ENCODE measurements around the gene BPIFB6. TPM values are rescaled to one million over a fixed set of nuclear protein-coding genes. Genes with fewer than 3 reads are reported as not detected.

Gene BPIFB6
- total RNA-seq, 1 donor from 2014 or later, result not detected

GRCh38 chr20:32997431-32997830, 34.0 kb upstream of the BPIFB6 start:
- no peaks in the 10 kb centered on the region for H3K36me3 ChIP-seq (ENCODE audit: control insufficient read depth, insufficient read depth, low read length)
- DNase-seq (ENCODE audit: low read depth) (no peak), FAIRE-seq (no peak)
- no peak for TF ChIP-seq CTCF (IDR thresholded peaks at IDR 0.05; ENCODE audit: insufficient read depth, low read length, severe bottlenecking)
- H3K4me3 ChIP-seq (ENCODE audit: low read depth, low read length), result no peak overlapping the region
- no peaks in the 10 kb centered on the region for H3K27me3 ChIP-seq (ENCODE audit: control insufficient read depth, insufficient read depth, low read length)

- no peak overlapping the region for H3K4me3 ChIP-seq (ENCODE audit: low read depth, low read length)
- no peak for TF ChIP-seq CTCF (IDR thresholded peaks at IDR 0.05; ENCODE audit: insufficient read depth, low read length, severe bottlenecking)
- no peaks in the 10 kb centered on the region for H3K27me3 ChIP-seq (ENCODE audit: control insufficient read depth, insufficient read depth, low read length)
- H3K36me3 ChIP-seq (ENCODE audit: control insufficient read depth, insufficient read depth, low read length), result no peaks in the 10 kb centered on the region
- DNase-seq (ENCODE audit: low read depth) (no peak), FAIRE-seq (peak; percentile 60)
These were observed 31.7 kb upstream of the BPIFB6 start for GRCh38 chr20:32999603-33000250.

DNA sequence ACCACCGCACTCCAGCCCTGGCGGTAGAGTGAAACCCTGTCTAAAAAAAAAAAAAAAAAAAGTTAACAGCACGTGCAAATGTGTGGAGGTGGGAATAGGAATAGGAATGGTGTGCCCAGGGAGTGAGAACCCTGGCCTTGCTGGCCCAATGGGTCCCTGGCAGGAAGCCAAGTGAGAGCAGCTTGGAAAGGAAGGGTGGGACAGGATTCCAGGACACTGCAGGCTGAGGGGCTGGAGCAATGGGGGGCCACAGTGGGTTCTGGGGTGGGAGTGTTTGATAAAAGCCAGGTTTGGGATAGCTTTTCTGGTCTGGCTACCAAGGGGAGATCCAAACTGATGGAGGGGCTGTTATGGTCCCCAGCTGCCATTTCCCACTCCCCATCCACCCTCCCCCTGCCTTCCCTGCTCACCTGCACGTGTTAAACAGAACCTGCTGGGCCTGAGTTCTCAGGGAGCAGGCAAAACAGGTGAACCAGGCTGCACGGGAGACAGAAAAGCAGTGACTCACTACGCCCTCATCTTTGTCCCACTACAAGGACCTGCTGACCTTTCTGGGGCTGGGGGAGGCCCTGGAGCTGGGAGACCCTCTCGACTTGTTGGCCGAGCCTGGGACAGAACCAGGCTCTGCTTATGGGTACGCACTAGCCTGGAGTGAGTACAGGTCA, 30.5 kb upstream of the BPIFB6 start:
- TF ChIP-seq CTCF (IDR thresholded peaks at IDR 0.05; ENCODE audit: insufficient read depth, low read length, severe bottlenecking), result no peak
- FAIRE-seq, result no peak
- no peak overlapping the region for H3K4me3 ChIP-seq (ENCODE audit: low read depth, low read length)
- no peak for DNase-seq (ENCODE audit: low read depth)
- H3K27me3 ChIP-seq (ENCODE audit: control insufficient read depth, insufficient read depth, low read length), result no peaks in the 10 kb centered on the region
- no peaks in the 10 kb centered on the region for H3K36me3 ChIP-seq (ENCODE audit: control insufficient read depth, insufficient read depth, low read length)

GRCh38 chr20:33002087-33002808, 29.2 kb upstream of the BPIFB6 start:
- TF ChIP-seq CTCF (IDR thresholded peaks at IDR 0.05; ENCODE audit: insufficient read depth, low read length, severe bottlenecking), result no peak
- Histone ChIP-seq H3K36me3 (ENCODE audit: control insufficient read depth, insufficient read depth, low read length) (no peaks in the 10 kb centered on the region), H3K4me3 (ENCODE audit: low read depth, low read length) (no peak overlapping the region), H3K27me3 (ENCODE audit: control insufficient read depth, insufficient read depth, low read length) (no peaks in the 10 kb centered on the region)
- DNase-seq (ENCODE audit: low read depth), result no peak
- no peak for FAIRE-seq

- Histone ChIP-seq H3K27me3 (ENCODE audit: control insufficient read depth, insufficient read depth, low read length) (no peaks in the 10 kb centered on the region), H3K36me3 (ENCODE audit: control insufficient read depth, insufficient read depth, low read length) (no peaks in the 10 kb centered on the region), H3K4me3 (ENCODE audit: low read depth, low read length) (no peak within 1 kb of the TSS)
- FAIRE-seq (no peak), DNase-seq (ENCODE audit: low read depth) (no peak)
- TF ChIP-seq CTCF (IDR thresholded peaks at IDR 0.05; ENCODE audit: insufficient read depth, low read length, severe bottlenecking), result no peak
These were observed 27.2 kb upstream of the BPIFB6 start, which contains the start of gene SUN5 for GRCh38 chr20:33004141-33004751. SUN5 (minus strand) TSS chr20:33004433; CDS start chr20:33004340, 93 bp downstream.
